Effector CD4-positive, alpha-beta T cell (primary cell): ENCODE measurements around the gene LRRK1.

ENCODE experiments used
- DNase-seq: peaks from one replicate; pipeline ENCODE4 v3.0.0-alpha.2; 2020

LRRK1 gene

DNA sequence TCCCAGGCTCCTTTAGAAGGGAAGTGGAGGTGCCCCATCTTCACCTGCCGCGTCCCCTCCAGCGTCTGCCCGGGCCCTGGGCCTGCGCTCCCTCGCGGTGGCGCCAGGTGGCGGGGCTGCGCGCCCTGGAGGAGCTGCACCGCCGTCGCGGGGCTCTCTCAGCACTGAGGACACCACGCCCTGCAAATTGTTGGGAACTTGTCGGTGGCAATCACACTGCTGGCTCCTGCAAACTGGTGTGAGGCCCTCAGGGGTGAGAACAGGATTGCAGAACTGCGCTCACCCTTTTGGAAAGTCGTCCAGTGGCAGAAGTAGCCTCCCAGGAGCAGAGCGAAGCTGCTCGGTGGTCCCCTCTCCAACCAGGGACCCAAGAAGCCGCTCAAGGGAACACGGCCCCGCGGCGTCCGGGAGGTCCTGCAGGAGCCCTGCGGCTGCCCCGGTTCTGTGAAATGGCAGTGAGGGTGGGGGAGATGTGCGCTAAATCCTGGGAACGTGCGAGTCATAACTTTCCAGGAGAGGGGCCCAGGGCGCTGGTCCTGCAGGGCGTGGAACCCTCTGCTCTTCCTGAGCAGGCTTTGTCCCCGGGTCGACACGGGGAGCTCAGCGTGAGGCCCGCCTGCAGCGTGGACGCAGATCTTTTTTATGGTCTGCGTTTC is 995 bp upstream of the LRRK1 start:
- peak; percentile 18 for DNase-seq

DNA sequence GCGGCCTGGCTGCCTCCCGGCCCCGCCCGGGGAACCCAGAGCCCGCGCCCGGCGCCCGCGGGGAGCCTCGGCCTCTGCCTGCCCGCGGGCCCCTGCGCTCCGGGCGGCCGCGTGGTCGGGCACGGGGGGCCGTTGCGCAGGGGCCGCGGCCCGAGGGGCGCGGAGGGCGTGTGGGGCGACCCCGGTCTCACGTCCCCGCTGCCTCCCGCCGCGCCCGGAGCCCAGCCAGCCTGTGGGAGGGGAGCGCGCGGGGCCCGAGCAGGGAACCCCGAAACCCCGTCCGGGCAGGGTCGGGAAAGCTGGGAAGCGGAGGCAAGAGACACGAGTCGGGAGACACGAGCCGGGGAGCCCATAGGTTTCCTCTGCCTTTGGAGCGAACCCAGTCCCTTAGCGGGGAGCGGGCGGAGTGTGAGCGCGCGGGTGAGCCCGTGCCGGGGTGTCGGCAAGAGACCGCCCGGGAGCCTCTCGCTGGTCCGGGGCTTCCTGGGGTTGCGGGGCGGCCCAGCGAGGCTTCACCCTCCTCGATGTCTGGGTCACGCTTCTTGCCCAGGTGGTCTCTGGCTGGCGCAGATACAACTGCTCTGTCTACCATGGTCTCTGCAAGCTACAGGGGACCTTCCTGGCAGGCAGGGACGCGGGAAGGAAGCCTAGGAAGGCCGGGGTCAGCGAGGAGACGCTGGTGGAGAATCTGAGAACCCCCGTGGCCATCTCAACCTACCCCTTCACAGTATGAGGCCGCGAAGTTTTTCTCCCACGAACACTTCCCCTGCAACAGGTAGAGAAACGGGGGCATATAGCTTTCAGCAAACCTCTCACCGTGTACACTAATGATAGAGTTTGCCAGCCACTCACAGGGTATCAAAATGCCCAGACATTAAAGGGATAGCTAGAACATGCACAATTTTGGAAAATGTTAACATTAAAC is 586 bp downstream of the LRRK1 start:
- DNase-seq: no peak

DNA sequence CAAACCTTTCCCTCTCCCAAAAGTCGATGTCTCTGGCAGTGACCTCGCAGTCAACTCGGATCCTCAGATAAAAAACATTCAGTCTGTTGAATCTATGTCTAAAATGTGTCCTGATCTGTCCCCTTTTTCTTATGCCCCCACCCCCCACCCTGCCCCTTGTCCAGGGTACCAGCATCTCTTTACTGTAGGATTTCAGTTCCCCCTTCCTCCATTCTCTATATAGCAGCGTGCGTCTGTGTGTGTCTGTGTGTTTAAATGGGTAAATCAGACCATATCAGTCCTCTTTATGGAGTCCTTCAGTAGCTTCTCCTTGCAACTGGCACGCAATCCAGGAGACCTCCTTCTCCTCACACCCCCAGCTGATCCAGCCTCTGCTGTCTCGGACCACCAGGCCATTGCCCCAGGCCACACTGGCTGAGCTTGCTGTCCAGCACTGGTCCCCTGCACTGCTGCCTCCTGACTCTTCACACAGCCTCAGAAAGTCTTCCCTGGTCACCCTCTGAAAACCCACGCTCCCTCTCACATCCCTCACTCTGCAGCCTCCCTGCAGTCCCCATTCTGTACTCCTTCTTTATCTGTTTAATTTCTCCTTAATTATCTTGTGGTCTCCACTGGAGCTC is 1.5 kb downstream of the LRRK1 start:
- DNase-seq: no peak

DNA sequence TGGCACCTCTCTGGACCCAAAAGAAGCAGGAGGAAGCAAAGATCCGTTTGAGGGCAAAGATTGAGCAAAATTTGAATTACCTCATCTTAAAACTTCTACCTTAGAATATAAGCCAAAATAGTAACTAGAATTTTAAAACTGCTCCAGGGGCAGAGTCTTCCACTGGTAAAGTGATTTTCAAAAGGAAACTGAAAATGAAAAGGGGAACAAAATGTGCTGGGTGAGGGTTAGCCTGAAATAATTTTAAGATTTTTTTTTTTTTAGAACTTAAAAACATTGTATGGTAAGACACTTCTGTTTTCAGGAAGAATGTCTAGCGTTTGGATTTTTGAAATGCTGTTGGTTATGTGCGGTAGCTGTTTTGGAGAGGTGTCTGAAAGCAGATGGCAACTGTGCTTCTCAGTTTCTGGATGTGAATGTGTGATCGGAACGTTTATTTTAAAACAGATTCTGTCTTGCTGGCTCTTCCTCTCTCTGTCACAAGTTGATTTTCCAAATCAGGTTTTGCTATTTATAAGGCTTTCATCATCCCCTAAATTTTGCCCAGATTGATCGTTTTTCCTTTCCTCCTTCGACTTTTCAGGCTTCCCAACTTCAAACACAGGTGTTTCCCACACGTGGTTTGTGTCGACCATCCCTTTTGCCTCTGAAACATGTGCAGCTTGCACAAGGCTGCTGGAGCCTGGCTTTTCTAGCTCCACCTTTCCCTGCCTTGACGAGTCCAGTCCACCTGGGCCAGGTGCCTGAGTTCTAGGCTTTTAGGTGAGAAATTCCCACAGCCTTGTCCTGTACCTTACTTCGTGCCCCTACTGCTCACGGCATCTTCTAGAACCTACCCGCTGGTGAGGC is 3.3 kb downstream of the LRRK1 start:
- no peak for DNase-seq

DNA sequence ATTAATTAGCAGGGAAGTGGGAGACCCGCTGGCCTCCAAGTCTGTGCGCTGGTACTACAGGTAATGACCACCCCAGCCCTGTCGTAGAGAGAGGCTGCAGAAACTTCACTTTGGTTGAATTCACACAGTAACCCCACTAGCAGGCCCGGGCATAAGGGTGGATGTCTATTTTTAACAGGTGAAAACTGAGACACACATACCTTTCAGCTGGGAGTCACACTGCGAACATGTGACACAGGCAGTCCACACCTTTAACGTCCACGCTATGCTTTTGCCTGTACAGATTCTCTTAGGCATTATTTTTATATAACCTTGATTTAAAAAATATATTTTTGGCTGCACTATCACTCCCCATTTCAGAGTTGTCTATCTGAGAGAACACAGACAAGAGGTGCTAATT is 3.9 kb downstream of the LRRK1 start:
- DNase-seq: no peak

DNA sequence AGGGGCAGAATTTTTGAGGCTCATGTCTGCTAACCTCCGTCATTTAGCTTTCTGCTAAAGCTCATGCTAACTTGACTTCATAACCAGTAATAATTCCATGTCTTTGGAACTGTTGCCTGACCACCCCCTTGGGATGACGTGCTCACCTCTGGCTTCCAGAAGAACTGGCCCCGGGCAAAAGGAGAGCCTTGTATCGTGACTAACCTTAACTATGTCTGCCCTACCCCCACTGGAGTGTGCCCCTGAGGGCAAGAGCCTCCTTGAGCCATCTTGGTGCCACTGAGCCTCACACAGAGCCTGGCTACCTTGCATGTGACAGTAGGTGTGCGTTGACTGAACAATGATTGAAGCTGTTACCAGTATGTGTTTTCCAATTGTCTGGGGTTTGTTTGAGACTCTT is 4.7 kb downstream of the LRRK1 start:
- no peak for DNase-seq

DNA sequence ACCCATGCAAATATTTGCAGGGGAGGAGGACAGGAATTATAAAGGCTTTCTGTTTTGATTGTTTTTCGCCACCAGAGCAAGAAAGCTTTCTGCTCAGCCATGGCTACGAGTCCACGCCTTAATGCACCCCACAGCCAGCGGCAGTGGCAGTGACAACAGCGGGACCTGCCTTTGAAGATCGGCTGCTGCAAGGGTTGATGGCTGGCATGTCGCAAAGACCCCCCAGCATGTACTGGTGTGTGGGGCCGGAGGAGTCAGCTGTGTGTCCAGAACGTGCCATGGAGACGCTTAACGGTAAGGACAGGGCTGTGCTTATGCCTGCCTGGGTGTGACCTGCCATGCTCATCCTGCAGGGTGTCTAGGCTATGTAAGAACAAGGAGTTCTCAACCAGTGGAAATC is 5.3 kb downstream of the LRRK1 start:
- no peak for DNase-seq

DNA sequence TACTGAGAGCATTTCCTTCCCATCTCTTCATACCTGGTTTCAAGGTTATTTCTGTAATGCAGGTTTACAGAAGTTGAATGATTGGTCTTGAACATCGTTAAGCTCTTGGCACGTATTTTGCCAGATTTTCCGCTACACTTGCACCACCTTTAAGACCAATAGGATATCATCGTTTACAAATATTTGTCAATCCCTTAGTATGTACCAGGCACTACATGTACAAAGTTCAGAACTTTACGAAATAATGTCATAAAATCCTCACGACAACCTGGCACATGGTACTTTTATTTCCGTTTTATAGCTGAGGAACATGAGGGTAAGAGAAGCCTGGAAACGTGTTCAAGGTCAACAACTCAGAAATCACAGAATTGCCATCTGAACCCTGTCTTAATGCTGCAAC is 6.3 kb downstream of the LRRK1 start:
- DNase-seq: no peak

DNA sequence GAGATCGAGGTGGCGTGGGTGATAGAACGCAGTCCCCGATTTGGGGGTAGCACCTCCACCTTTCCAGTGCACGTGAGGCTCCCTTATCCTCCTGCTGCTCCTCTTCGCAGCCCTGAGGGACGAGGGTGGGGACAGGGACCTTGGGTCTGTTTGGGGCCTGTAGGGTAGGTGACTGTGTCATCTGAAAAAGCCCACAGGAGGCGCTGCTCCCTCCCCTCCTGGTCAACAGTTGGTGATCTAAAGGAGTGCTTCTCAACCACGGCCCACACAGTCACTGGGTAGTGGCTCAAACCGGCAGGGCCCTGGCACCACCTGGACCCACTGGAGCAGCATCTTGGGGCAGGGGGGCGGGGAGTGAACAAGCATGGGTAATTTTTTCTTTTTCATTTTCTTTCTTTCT is 7.1 kb downstream of the LRRK1 start:
- no peak for DNase-seq

DNA sequence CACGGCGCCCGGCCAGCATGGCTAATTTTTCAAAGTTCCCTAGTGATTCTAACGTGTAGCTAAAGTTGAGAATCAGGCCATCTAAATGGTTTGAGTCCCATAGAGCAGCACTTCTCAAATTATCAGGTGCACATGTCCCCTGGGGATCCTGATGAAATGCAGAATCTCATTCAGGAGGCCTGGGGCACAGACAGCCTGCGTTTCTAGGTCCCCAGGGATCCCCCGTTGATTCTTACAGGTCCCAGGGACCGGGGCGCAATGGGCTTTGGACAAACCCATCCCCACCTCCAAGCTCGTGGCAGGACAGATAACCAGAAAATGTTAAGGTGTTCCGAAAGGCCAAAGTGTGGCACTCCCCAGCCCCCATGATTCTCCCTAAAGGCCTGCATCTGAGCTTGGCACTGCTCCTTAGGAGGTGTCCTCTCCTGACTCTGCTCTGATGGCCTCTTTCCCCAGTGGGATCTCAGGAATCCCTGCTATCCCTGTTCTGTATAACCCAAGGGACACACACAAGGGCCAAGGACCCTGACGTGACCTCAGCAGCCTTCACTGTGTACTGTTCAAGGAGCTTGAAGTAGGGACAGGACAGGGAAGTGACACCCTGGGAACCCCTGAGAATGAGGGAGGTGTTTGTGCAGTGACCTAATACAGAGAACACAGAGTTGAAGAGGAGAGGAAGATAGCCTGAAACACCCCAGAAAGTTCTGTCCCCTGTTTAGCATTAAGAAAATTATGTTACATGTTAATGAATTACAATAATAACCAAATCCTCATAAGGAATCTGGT is 8.0 kb downstream of the LRRK1 start:
- no peak for DNase-seq

DNA sequence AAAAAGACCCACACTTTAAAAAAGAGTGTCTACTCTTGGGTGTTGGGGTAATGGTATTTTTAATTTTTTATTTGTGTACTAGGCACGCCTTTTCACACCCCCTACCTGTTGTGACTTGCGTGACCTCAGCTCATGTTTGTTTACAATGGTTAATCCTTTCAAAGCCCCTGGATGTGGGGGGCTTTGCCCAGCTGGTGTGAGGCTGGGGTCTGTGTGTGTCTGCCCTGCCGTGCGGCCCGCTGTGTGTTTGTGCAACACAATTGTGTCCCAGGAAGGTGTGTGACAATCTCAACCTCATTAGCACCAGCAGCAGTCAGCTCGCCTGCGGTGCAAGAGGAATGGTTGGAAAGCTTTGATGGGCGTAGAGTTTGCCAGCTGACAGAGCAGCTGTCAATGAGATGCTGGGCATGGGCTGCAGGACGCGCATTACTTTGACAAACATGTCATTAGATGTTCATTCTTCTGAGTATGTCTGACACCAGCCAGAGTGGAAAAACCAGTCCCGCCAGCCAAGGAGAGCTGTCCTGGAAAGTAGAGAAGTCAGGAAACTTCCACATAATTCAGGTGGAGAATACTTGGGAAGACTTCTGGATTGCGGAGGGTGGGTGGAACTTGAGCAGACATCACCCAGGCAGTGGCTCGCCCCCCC is 9.6 kb downstream of the LRRK1 start:
- DNase-seq: no peak

DNA sequence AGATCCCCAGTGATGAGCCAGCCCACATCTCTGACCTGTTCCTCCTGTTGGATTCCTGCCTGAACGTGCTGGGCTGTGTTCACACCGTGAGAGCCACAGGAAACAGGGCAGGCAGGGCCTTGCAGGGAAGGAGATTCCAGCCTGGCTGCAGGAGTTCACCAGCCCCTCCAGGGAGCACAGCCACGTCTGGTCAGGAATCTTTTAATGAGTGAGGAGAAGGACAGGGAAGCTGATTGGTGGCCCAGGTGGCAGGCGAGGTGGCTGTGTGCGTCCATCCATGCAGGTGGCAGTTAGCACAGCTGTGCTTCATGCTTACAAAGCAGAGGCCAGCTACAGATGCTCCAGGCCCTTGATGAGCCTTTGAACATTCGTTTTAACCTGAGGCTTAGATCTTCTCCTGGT is 10.5 kb downstream of the LRRK1 start:
- no peak for DNase-seq

DNA sequence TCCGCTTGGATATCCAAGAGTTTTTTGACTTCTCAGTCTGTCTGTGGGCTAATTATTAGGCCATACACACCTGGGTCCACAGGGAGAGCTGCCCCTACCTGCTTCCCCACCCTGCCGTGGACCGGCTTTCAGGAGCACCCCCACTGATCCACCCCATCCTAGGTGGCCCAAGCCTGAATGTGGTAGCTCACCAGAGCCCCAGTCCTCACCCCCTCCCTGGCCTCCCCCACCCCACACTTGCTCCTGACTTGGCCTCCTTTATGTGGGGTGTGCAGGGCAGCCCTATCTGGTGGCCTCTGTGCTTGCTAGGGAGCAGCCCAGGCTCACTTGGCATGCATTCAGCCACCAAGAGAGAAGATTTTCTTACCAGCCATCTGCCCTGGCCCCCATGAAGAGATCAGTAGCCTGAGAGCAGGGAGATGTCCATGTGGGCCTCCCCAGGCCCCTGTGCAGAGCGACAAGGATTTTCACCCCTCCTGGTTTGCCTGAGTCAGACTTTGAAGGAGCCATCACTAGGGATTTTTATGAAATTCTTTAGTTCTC is 11.2 kb downstream of the LRRK1 start:
- DNase-seq: no peak

DNA sequence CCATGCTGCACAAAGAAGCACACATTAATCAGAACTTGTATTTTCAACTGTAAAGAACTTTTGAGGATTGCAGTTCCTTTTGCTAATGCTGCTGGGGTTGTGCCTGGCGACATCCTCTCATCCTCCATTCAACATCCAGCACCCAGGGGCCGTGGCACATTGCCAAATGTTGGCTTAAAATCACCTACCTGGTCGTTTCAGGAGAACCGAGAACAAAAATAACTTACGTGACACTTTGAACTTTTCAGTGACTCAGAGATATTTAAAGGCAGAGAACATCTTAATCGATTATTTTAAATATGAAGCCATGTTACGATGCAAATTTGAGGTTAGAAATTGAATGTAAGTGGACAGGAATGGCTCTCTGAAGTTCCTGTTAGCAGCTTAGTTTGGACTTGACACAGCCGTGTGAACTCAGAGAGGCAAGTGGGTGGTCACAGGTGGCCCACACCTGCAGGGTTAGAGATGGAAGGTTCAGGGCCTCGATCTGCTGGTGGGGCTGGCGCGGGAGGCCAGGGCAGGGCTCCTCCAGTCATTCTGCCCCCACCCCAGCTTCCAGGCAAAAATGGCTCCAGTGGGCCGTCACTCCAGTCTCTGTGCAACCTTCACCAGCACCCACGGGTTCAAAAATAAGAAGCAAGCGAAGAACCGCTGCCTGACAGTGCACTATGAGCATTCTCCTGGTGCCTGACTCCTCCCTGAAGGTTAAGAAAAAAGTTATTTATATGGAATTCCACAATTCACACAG is 12.2 kb downstream of the LRRK1 start:
- no peak for DNase-seq

DNA sequence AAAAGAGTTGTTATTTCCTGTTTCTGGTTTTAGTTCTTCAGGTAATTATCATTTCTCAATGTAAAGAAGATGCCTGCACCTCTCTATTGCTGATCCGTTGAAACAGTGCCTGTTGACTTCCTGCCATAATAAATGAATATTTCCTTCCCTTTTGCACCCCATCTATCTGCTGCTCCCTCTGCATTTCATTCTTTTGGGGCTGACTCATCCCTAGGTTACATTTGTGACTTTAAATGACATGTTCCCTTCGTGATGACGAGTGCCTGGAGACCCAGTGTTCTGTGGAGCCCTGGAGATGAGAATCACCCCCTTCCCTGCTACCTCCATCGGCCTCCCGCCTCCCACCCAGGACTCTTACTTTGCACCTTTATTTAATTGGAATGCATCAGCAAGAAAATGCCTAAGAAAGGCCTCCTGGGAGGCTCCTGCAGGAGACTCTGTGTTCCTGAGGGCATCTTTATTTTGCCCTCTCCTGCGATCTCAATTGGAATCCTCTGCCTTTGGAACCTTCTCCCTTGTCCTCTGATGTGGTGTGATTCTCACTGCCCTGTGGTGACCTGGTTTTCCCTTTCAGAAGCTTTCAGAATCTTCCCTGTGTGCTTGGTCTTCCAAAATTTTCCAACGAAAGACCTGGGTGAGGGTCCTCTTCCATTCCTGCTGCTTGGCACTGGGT is 13.7 kb downstream of the LRRK1 start:
- no peak for DNase-seq

DNA sequence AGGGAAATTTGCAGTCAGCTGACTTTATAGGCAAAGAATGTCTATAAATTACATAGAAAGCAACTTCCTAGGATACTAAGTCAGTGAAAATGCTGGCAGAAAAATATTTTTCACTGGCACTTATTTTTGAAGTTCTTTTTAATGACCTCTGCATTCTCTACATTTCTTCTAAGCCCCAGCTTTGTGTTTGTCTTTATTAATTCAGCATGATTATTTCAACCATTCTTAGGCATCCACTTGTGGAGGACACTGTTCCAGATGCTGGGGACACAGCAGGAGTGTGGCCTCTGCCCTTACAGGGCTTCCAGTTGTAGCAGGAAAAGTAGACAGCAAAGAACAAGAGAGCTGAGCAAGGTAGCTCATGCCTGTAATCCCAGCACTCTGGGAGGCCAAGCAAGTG is 15.0 kb downstream of the LRRK1 start:
- no peak for DNase-seq

DNA sequence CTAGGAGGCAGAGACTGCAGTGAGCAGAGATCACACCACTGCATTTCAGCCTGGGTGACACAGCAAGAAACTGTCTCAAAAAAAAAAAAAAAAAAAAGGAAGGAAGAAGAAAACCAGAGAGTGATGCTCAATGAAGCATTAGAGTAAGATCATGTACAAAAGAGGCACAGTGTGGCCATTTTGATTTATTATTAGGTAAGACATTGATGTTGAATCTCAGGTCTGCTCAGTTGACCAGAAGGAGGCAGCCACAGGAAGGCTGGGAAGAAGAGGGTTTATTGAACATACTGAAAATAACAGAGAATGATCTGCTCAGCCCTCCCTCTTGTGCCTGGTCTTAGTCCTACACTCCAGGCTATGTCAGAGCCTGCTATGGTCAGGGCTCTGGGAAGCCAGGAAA is 15.6 kb downstream of the LRRK1 start:
- DNase-seq: no peak

DNA sequence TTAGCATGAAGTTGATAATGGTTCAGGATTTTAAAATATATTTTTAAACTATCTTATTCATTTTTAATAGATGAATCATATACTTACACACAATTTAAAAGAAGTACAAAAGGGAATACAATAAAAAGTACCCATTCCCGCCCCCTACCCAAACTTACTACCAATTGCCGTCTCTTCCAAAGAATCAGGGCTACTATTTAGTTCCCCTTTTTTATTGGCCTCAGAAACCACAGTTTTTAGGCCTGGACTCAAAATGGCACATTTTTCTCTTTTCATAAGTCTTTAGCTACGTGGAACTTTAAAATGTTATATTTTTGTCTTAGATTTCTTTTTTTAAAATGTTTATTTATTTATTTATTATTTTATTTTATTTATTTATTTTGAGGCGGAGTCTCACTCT is 18.0 kb downstream of the LRRK1 start:
- no peak for DNase-seq

DNA sequence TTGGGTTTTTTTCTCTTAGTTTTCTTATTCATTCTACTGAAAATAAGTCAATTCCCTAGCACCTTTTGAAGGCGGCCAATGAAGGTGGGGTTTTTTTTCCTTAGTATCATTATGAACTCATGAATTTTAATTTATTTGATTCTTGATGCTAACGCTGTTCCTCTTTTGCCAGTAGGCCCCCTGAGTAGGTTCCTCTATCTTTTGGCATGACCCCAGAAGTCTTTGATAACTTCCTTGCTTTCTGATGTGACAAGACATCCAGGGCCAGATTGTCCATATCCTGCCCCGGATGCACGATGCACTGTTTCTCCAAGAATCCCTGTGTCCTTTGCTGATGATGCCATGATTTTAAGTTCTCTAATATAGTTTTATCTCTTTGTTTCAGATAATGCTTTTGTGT is 20.6 kb downstream of the LRRK1 start:
- no peak for DNase-seq

DNA sequence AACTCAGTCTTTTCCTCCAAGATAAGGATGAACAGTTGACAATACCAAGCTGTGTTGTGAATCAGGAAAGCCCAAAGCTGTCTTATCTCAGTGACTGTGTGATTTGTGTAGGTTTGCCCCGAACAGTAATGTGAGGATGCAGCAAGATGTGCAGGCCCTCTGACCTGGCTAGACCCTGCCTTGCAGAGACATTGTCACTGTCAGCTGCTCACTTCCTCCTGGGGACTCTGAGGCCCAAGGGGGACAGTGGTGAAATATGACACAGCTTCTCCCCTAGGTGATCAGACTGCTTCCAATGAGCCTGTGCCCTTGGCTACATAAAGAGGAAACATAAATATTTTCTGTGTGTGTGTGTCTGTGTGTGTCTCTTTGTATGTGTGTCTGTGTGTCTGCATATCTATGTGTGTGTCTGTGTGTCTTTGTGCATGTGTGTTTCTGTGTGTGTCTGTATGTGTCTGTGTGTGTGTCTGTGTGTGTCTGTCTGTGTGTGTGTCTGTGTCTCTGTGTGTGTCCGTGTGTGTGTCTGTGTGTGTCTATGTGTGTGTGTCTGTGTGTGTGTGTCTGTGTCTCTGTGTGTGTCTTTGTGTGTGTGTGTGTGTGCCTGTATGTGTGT is 21.7 kb downstream of the LRRK1 start:
- DNase-seq: no peak
